HG02943 (cell line): ENCODE data around the gene FRMD7.
"Not testable (repeated sequence)": the region's sequence is repeated elsewhere in the genome, so short reads cannot be mapped to it uniquely, and the experiment has no call there.

Source experiments
- ATAC-seq: cut with Tn5 transposase; IDR thresholded peaks from one replicate; pipeline ENCODE4 v1.9.1; 2021; ENCODE audit warnings: mild to moderate bottlenecking, low read depth, moderate library complexity; ENCODE audit not compliant: unreplicated experiment

The FRMD7 gene

GRCh38 chrX:132127743-132128142, at the start of gene FRMD7:
Gene FRMD7 (minus strand): TSS chrX:132128020. CDS start chrX:132127844, 176 bp downstream.
- no peak for ATAC-seq

DNA sequence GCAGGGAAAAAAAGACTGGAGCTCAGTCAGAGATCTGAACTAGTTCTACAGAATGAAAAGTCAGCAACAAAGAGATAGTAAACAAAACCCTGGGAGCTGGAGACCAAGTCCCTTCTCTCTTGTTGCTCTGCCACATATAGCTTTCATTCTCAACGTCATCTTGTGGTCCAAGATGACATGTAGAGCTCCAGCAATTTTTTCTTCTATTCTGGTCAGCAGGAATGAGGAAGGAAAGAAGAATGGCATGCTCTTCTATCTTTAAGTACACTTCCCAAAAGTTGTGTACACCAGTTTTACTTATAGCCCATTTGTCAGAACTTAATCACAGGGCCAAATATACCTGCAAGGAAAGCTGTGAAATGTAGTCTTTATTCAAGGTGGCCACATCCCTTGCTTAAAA, 45.8 kb upstream of the FRMD7 start:
- ATAC-seq, result no peak

GRCh38 chrX:132171881-132172280, 44.1 kb upstream of the FRMD7 start:
- ATAC-seq, result no peak

- no peak for ATAC-seq
These were observed 43.7 kb upstream of the FRMD7 start for GRCh38 chrX:132171478-132171877.

GRCh38 chrX:132169554-132169953, 41.7 kb upstream of the FRMD7 start:
- ATAC-seq, result no peak

GRCh38 chrX:132165651-132166050, 37.8 kb upstream of the FRMD7 start:
- no peak for ATAC-seq

DNA sequence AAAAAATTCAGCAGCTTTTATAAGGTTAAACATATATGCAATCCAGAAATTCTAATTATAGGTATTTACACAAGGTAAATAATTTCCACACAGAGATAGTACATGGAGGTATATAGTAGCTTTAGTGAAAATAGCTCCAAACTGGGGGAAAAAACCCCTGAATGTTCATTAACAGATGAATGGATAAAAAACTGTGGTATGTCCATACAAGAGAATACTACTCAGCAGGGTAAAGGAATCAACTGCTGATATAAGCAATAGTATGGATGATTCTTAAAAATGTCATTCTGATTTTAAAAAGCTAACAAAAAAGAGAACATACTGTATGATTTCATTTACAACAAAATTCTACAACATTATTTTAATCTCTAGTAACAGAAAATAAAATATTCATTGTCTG, 37.2 kb upstream of the FRMD7 start:
- ATAC-seq, result no peak

GRCh38 chrX:132163094-132163493, 35.3 kb upstream of the FRMD7 start:
- not testable (repeated sequence) for ATAC-seq

- ATAC-seq, result no peak
These were observed 25.3 kb upstream of the FRMD7 start for GRCh38 chrX:132153166-132153565.

- ATAC-seq, result no peak
These were observed 18.6 kb upstream of the FRMD7 start for GRCh38 chrX:132146456-132146855.

GRCh38 chrX:132144061-132144460, 16.2 kb upstream of the FRMD7 start:
- ATAC-seq, result no peak

DNA sequence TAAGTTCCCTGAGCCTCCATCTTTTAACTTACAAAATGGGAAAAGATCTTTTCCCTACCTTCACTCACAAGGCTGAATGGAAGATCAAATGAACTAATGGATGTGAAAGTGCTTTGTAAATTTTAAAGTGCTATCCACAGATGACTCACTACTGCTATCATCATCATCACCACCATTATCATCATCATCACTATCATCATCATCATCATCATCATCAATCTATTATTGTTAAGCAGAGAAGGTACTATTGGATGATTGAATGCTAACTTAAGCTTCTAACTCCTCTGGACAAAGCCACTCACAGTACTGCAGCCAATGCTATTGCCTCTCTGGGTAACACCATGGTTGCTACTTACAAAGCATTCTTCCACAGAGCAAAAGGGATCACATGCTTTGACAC, 1.9 kb downstream of the FRMD7 start:
- no peak for ATAC-seq

- no peak for ATAC-seq
These were observed 6.9 kb downstream of the FRMD7 start for GRCh38 chrX:132120913-132121312.

- ATAC-seq, result no peak
These were observed 7.9 kb downstream of the FRMD7 start for GRCh38 chrX:132119821-132120515.

DNA sequence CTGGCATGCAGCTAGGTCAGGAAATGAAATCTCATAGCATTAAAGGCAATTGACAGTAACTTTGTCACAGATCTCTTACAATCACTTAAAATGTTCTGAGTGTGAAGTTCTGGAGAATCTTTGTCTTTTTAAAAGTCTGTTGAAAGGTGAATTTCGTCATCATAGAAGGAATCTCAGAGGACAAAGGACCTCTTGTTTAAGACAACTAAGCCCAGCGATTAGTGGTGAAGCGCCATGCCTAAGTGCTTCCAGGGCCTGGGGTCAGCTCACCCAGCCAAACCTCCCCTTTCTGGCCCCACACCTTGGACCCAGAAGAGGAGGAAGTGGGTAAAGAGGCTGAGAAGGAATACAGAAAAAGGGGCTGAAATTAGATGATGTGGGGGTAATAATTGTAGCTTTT, 8.5 kb downstream of the FRMD7 start:
- ATAC-seq, result no peak

DNA sequence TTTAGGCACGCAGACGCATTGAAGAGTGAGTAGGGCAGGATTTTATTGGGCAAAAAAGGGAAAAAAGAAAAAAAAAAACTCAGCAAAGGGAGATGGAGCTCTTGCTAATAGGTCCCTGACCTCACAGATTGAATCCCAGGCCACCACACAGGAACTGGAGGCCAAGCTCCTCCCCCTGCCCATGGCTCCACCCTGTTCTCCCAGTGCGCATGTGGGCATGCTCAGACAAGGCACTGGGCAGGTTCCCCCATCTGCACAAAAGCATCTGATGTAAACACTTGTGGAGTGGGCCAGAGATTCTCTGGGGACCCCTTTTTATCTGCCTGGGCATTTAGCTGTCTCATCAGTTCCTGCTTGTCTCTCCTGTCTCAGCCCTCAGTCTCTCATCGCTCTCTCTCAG, 9.5 kb downstream of the FRMD7 start:
- ATAC-seq, result no peak

GRCh38 chrX:132115792-132116191, 12.0 kb downstream of the FRMD7 start:
- ATAC-seq, result no peak

DNA sequence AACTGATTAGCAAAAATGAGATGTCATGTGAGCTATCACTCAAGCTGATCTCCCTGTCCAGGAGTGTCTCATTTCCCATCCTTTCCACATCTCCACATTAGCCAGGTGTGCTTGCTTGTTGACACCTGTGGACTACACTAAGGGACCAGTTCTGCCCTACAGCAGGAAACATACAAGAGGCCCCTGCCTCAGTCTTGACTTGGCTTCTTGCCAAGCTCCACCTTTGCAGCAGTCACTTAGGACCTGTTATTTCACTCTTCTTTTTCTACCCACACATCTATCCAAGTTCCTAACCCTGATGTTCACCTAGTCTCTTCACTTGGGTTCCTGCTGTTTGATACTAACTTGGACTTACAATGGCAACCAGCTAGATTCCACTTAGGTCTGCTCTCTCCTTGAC, 13.2 kb downstream of the FRMD7 start:
- ATAC-seq, result no peak

DNA sequence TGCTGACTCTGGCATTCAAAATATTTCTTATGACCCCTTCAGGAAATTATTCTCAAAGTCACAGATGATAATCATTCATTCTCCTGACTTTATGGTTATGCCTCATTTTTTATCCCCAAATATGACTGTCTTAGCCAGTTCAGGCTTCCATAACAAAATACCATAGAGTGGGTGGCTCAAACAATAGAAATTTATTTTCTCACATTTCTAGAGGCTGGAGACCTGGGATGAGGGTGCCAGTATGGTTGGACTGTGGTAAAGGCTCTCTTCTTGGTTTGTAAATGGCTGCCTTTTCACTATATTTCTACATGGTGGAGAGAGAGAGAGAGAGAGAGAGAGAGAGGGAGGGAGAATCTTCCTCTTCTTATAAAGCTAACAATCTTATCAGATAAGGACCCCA, 20.5 kb downstream of the FRMD7 start:
- ATAC-seq, result no peak

DNA sequence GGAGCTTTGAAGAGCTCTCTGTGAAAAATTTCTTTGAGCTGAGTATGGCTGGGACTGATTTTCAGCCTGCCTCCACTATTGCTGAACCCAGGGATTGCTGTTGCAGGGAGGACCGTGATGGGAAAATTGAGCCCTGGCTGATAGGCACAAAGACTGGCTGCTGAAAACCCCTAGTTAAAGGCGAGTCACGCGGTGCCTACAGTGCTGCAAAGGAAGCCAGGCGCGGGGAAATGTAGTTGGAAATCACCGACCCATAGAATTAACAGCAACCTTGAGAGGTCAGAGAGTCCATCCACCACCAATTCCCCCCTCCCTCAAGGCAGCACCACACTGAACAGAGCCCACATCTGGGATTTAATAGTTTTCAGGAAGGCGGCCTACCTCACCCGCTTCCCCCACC, 26.0 kb downstream of the FRMD7 start:
- ATAC-seq, result no peak

GRCh38 chrX:132101206-132101605, 26.6 kb downstream of the FRMD7 start:
- ATAC-seq, result no peak

DNA sequence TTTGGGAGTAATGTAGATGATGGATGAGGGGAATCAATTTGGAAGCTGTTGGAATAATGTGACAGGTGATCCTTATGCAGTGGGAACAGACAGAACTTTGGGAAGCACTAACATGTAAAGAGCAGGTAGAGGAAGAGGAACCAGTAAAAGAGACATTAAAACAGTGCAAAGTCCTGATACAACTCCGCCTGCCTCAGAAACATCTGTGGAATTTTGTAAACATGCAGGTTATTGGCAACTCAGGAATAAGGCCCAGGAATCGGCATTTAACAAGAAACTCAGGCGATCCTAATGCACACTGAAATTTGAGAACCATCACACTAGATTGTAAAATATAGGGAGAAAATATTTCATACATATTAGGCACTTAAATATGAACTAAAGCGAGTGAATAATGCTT, 29.1 kb downstream of the FRMD7 start:
- not testable (repeated sequence) for ATAC-seq

GRCh38 chrX:132094164-132094563, 33.7 kb downstream of the FRMD7 start:
- no peak for ATAC-seq
